Nucleus accumbens (tissue), 56 donors: ENCODE data around the gene EMP2.
"Not testable (repeated sequence)": the region's sequence is repeated elsewhere in the genome, so short reads cannot be mapped to it uniquely, and the experiment has no call there.

Experiments
- DNase-seq, 56 donors: peaks; one replicate each; lab custom pipeline; 2025; lab: John Stamatoyannopoulos, UW

The EMP2 gene

GRCh38 chr16:10579965-10580882 lies at the start of gene EMP2:
TSS of gene EMP2 (minus strand) at chr16:10580598. CDS start at chr16:10547617, 32,981 bp downstream.
- DNase-seq, result peak in 25 of 56 donors; percentile 5 to 75 (median 14)

GRCh38 chr16:10629592-10629963 lies 49.2 kb upstream of the EMP2 start:
- DNase-seq, result no peak

GRCh38 chr16:10625595-10626357 lies 45.4 kb upstream of the EMP2 start:
- no peak for DNase-seq

- no peak for DNase-seq
Measured at GRCh38 chr16:10624527-10624926, 44.1 kb upstream of the EMP2 start.

- no peak for DNase-seq
Measured at GRCh38 chr16:10623059-10623458, 42.7 kb upstream of the EMP2 start.

- DNase-seq, result no peak
Measured at GRCh38 chr16:10622036-10622921, 41.9 kb upstream of the EMP2 start.

- not testable (repeated sequence) for DNase-seq
Measured at GRCh38 chr16:10621216-10621949, 41.0 kb upstream of the EMP2 start.

- no peak for DNase-seq
Measured at GRCh38 chr16:10620120-10620519, 39.7 kb upstream of the EMP2 start.

- peak in 33 of 56 donors; percentile 3 to 68 (median 34) for DNase-seq
Measured at GRCh38 chr16:10619271-10619849, 39.0 kb upstream of the EMP2 start.

GRCh38 chr16:10618710-10619209 lies 38.4 kb upstream of the EMP2 start:
- peak in 6 of 56 donors; percentile 0 to 24 (median 17) for DNase-seq

- peak in 3 of 56 donors; percentile 1 to 5 (median 4) for DNase-seq
Measured at GRCh38 chr16:10617662-10618420, 37.4 kb upstream of the EMP2 start.

- peak in 22 of 56 donors; percentile 1 to 59 (median 20) for DNase-seq
Measured at GRCh38 chr16:10616756-10617640, 36.6 kb upstream of the EMP2 start.

GRCh38 chr16:10616419-10616755 lies 36.0 kb upstream of the EMP2 start:
- no peak for DNase-seq

- no peak for DNase-seq
Measured at GRCh38 chr16:10614685-10615084, 34.3 kb upstream of the EMP2 start.

- DNase-seq, result no peak
Measured at GRCh38 chr16:10613785-10614485, 33.5 kb upstream of the EMP2 start.

- no peak for DNase-seq
Measured at GRCh38 chr16:10612649-10613179, 32.3 kb upstream of the EMP2 start.
